Stimulated activated naive CD4-positive, alpha-beta T cell treated with Interleukin-2 at 50 U/mL for 16 hours (primary cell): ENCODE results near the gene COG5.

Experiments
- DNase-seq: peaks from one replicate; lab custom pipeline; 2025; lab: John Stamatoyannopoulos, UW

The COG5 gene

DNA sequence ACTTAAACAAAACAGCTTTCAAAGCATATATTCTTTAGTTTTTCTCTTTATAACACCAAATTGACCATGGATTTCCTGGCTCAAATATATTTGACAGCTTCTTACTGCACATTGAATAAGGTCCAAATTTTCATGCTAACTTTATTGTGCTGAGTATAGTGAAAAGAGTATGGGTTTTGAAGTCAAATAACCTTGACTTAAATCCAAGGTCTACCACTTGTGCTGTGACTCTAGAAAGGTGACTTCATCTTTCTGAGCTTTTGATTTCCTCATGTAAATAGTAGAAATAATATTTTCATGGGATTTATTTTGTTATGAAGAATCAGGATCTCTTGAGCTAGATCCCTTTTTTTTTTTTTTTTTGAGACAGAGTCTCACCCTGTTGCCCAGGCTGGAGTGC lies 233.2 kb downstream of the COG5 start:
- DNase-seq, result no peak

DNA sequence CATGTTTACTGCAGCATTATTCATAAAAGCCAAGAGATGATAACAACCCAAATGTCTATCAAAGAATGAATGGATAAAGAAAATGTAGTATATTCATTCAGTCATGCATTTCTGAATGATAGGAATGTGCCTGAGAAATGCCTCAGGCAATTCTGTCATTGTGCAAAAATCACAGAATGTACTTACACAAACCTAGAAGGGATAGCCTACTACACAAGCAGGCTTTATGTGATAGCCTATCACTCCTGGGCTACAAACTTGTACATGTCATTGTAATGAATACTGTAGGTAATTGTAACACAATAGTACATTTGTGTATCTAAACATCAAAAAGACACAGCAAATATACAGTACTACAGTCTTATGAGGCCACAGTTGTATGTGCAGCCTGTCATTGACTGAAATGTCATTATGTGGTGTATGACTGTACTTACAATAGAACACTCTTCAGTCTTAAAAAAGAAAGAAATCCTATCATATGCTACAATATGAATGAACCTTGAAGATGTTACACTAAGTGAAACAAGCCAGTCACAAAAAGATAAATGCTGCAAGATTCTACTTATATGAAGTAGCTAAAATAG lies 235.6 kb downstream of the COG5 start:
- DNase-seq, result no peak

DNA sequence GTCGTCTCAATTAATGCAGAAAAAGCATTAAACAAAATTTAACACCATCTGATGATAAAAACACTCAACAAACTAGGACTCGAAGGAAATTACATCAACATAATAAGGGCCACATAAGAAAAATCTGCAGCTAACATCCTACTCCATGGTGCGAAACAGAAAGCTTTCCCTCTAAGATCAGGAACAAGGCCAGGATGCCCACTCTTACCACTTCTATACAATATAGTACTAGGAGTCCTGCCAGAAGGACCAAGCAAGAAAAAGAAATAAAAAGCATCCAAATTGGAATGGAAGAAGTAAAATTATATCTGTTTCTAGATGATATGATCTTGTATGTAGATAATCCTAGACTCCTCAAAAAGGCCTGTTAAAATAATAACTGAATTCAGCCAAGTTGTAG lies 237.7 kb downstream of the COG5 start:
- no peak for DNase-seq

GRCh38 chr7:107322015-107322414 lies 241.7 kb downstream of the COG5 start:
- DNase-seq, result no peak

- no peak for DNase-seq
Observed at GRCh38 chr7:107321611-107322010, 242.1 kb downstream of the COG5 start.

- no peak for DNase-seq
Observed at GRCh38 chr7:107319724-107320228, 243.9 kb downstream of the COG5 start.

GRCh38 chr7:107318523-107319160 lies 245.1 kb downstream of the COG5 start:
- no peak for DNase-seq

DNA sequence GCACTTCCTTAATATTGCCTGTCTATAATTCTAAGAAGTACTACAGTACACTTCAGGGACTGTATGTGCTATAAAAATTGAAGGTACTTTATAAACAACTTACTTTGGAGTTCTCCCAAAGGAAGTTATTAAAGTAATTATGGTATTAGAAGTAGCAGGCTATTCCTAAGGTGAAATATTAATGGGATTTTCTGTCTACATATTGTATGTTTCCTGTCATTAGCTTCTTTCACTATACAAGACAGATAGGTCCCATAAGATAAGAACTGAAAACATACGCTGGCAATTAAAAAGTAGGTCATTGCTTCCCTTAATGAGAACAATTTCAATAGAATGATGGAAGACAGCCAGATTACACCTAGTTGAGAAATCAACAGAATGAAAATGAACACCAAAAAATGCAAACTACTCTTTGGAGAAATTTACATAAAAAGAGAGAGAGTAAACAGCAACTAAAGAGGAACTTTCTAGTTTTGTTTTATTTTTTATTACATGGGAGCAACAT lies 248.0 kb downstream of the COG5 start:
- DNase-seq, result no peak

DNA sequence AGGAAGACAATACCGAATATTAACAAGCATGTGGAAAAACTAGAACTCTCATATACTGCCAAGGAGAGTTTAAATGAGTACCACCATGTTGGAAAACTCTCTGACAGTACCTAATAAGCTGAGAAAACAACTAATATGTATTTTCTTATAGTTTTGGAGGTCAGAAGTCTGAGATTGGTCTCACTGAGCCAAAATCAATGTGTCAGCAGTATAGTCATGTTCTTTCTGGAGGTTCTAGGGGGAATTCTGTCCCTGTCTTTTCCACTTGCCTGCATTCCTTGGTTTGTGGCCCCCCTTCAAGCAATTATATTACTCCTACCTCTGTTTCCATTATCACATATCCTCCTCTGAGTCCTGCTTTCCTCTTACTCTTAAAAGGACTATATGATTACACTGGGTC lies 250.4 kb downstream of the COG5 start:
- DNase-seq, result no peak

GRCh38 chr7:107312418-107312817 lies 251.3 kb downstream of the COG5 start:
- DNase-seq, result no peak

GRCh38 chr7:107309296-107309695 lies 254.4 kb downstream of the COG5 start:
- DNase-seq, result no peak

DNA sequence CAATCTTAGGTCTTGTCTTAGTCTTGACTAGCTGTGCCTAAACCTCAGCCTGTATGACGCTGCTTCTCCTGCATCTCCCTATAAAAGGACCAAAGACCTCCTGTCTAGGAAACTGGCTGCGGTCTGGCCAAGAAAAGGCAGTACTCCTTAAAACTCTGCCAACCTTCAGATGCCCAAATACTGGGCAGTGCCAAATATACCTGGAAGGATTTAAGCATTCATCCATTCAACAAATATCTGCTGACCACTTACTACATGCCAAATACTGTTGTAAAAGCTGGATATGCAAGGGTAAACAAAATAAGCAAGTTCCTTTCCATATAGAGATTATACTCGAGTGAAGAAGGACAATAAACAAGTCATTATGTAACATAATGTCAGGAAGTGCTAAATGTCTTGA lies 259.1 kb downstream of the COG5 start:
- no peak for DNase-seq

DNA sequence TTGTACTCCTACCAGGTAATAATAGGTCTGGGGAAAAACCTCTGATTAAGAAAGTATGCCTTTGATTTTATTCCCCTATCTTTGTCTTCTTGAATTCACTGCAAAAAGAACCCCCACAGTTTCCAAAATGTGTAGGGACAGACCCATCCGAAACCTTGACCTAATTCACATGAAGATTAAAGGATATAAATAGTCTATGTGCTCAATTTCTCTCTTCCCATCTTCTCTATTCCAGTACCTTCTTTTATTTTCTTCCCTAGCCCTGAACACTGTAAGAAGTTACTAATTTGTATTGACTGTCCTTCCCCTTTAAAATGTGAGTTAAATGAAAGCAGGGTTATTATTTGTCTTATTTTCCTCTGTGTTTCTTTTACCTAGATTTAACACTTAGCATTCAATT lies 259.7 kb downstream of the COG5 start:
- no peak for DNase-seq

GRCh38 chr7:107302250-107302847 lies 261.4 kb downstream of the COG5 start:
- DNase-seq, result no peak

DNA sequence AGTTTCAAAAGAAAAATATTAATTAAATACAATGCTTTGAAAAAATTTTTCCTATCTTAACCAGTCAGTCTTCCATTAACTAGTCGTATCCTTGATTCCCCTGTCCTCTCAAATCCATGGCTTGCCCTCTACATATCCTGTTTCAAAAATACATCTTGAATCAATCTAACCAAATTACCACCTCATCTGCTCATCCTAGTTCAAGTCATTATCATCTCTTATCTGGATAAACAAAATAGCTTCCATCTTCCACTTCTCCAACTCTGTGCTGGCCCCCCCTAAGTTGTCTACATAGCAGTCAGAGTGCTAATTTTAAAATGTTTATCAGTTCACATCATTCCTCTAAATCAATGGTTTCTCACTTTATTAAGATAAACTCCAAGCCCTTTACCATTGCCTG lies 269.5 kb downstream of the COG5 start:
- DNase-seq, result no peak

- DNase-seq, result no peak
Observed at GRCh38 chr7:107292591-107292990, 271.1 kb downstream of the COG5 start.

DNA sequence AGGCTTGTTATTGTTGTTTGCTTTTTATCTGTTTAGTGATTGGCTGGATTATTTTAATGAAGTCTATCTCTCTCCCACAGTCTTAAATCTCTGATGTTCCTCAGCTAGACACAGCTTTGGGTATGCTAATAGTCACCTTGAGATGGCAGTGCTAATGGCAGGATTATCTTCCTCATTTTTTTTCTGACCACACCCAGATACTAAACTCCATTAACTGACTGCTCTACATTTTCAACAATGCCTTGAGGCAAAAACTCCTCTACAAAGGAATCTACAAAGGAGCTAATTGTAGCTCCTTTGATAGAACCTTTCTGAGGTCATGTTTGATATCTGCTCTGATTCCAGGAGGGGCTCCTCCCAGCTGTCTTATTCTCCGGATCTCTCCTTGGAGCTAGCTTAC lies 272.3 kb downstream of the COG5 start:
- DNase-seq, result no peak

GRCh38 chr7:107286751-107287621 lies 276.7 kb downstream of the COG5 start:
- DNase-seq, result no peak

DNA sequence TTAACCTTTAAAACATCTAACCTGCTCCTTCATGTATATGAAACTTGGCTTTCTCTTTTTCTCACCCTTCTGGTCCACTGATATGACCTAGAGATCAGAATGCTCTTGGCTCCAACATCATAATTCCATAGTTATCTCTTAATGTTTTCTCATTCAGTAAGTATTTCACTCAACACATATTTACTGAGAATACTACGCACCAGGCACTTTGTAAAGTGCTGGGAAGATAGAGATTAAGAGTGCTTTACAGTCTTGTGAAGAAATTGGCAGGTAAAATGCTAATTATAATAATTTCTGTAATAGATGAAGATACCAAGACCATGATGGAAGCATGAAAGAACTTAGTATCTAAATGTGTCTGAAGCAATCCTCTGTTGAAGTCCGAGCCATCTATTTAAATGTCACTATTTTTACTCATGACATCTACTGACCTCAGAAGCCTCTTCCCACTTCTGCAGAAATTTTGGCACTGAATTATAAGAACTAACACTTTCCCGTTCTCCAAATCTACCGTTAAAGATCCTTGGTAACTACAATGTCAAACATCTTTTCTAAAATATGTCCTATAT lies 278.7 kb downstream of the COG5 start:
- no peak for DNase-seq

DNA sequence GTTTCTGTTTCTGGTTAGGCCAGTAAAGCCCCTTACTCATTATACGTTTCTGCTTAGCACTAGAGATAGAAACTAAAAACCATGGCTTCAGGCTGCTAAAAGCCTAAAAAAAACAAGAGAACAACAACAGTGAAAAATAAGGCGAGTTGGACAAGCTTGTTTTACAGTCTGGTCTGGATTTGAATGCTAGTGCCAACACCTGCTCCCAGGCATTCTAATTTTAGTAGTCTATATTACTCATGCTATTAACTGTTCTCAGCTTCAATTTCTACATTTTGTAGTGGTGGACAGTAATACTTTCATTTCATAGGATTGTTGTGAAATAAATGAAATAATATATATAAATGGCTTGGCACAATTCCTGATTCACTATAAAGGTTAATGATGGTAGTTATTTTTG lies 286.4 kb downstream of the COG5 start:
- DNase-seq, result no peak

GRCh38 chr7:107276220-107276827 lies 287.4 kb downstream of the COG5 start:
- no peak for DNase-seq

DNA sequence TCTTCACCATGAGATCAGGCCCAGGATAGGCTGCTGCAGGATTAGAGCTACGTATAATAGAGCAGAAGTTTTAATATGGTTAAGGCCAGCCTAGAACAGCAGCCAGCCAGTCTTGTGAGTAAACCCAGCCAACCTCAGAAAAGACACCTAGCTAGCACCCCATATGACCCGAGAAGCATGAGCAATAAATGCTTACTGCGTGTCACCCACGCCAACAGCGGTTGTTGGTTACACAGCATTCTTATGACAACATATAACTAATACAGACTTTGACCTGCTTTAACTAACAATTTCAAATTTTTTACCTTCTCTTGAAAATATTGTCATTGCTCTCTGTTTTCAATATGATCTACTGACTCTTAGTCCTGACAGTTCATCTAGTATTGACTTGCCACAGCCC lies 289.2 kb downstream of the COG5 start:
- DNase-seq, result no peak
